ENCODE data around the gene TDRD15.

- TF ChIP-seq POLR2A (IDR thresholded peaks at IDR 0.05) = no peak
- no peak for TF ChIP-seq CTCF (IDR thresholded peaks at IDR 0.05)
Measured at GRCh38 chr2:21162615-21162878, 38.8 kb downstream of the TDRD15 start.

All from esophagus squamous epithelium (tissue), 4 donors.